GM19035 (cell line): ENCODE measurements around the gene ZNRF1.
"Not testable (repeated sequence)": the region's sequence is repeated elsewhere in the genome, so short reads cannot be mapped to it uniquely, and the experiment has no call there.

Source experiments
- ATAC-seq: cut with Tn5 transposase; IDR thresholded peaks from one replicate; pipeline ENCODE4 v1.9.1; 2021; ENCODE audit not compliant: unreplicated experiment

The ZNRF1 gene

GRCh38 chr16:75000481-75001081, 1.8 kb downstream of the ZNRF1 start:
- no peak for ATAC-seq

GRCh38 chr16:75002474-75002873, 3.6 kb downstream of the ZNRF1 start:
- ATAC-seq: no peak

GRCh38 chr16:75003931-75004330, 5.1 kb downstream of the ZNRF1 start:
- no peak for ATAC-seq

- ATAC-seq: no peak
These were observed 5.6 kb downstream of the ZNRF1 start for GRCh38 chr16:75004460-75004859.

- ATAC-seq: no peak
These were observed 6.9 kb downstream of the ZNRF1 start for GRCh38 chr16:75005697-75006096.

- ATAC-seq: no peak
These were observed 8.6 kb downstream of the ZNRF1 start for GRCh38 chr16:75007443-75007842.

- no peak for ATAC-seq
These were observed 11.6 kb downstream of the ZNRF1 start for GRCh38 chr16:75010427-75010826.

- peak; percentile 59 for ATAC-seq
These were observed 12.9 kb downstream of the ZNRF1 start for GRCh38 chr16:75011634-75012307.

GRCh38 chr16:75012380-75013081, 13.7 kb downstream of the ZNRF1 start:
- peak; percentile 38 for ATAC-seq

GRCh38 chr16:75013123-75013522, 14.3 kb downstream of the ZNRF1 start:
- not testable (repeated sequence) for ATAC-seq

GRCh38 chr16:75014318-75014717, 15.5 kb downstream of the ZNRF1 start:
- no peak for ATAC-seq

- ATAC-seq: not testable (repeated sequence)
These were observed 17.7 kb downstream of the ZNRF1 start for GRCh38 chr16:75016451-75017081.

GRCh38 chr16:75017670-75018525, 19.1 kb downstream of the ZNRF1 start:
- no peak for ATAC-seq

- ATAC-seq: no peak
These were observed 20.2 kb downstream of the ZNRF1 start for GRCh38 chr16:75019007-75019406.

GRCh38 chr16:75019586-75019985, 20.8 kb downstream of the ZNRF1 start:
- no peak for ATAC-seq

- ATAC-seq: no peak
These were observed 22.6 kb downstream of the ZNRF1 start for GRCh38 chr16:75021410-75021809.

GRCh38 chr16:75022567-75022966, 23.7 kb downstream of the ZNRF1 start:
- no peak for ATAC-seq

- ATAC-seq: no peak
These were observed 24.2 kb downstream of the ZNRF1 start for GRCh38 chr16:75023009-75023408.

- no peak for ATAC-seq
These were observed 25.4 kb downstream of the ZNRF1 start for GRCh38 chr16:75024182-75024581.

GRCh38 chr16:75024594-75024993, 25.8 kb downstream of the ZNRF1 start:
- ATAC-seq: no peak

- no peak for ATAC-seq
These were observed 26.9 kb downstream of the ZNRF1 start for GRCh38 chr16:75025761-75026160.
